Esophagus squamous epithelium (tissue), 5 donors: ENCODE results near the gene POLE2. TPM values are rescaled to one million over a fixed set of nuclear protein-coding genes. Genes with fewer than 3 reads are reported as not detected.

Source experiments
- DNase-seq: peaks from one replicate; lab custom pipeline; 2025; lab: John Stamatoyannopoulos, UW
- H3K27ac ChIP-seq, 4 donors: fragments of 200-600 bp; sonication (generic); one replicate each; pipeline ENCODE4 v1.5.1; 2016 to 2019; ENCODE audit warnings: mild to moderate bottlenecking in 1 of 4
- H3K27me3 ChIP-seq, 4 donors: fragments of 200-600 bp; sonication (generic); 1 replicate in 3 of 4; 2 replicates in 1 of 4; pipeline versions ENCODE4 v1.5.1 to v1.6.0; 2017 to 2021; ENCODE audit warnings: antibody characterized with exemption in 1 of 4
- H3K36me3 ChIP-seq, 3 donors: fragments of 200-600 bp; sonication (generic); one replicate each; pipeline ENCODE4 v1.5.1; 2016 to 2019
- H3K4me1 ChIP-seq, 3 donors: fragments of 200-600 bp; sonication (generic); one replicate each; pipeline ENCODE4 v1.5.1; 2017 to 2019
- H3K4me3 ChIP-seq, 4 donors: fragments of 200-600 bp; sonication (generic); 1 replicate in 3 of 4; 2 replicates in 1 of 4; pipeline ENCODE4 v1.5.1; 2016 to 2019; ENCODE audit warnings: mild to moderate bottlenecking in 2 of 4, moderate library complexity in 1 of 4
- H3K9me3 ChIP-seq, 3 donors: fragments of 200-600 bp; sonication (generic); one replicate each; pipeline ENCODE4 v1.5.1; 2016 to 2019
- POLR2A ChIP-seq, 4 donors: fragments of 450-650 bp; IDR thresholded peaks; one replicate each; pipeline ENCODE4 v1.6.1; 2017; ENCODE audit warnings: antibody characterized with exemption in 4 of 4, mild to moderate bottlenecking in 4 of 4, moderate library complexity in 3 of 4
- WGBS, 2 donors: methylation state at CpG; one replicate each; pipeline ENCODE4 v1.1.5; 2018; 5-methylcytosine and 5-hydroxymethylcytosine counted together
- intact Hi-C: fragments of 100-400 bp; cut with DNase I; formaldehyde crosslinking; loops from one replicate; pipeline ENCODE4 v1.15.0; 2022
- total RNA-seq, 4 donors: library from RNA; depleted of rRNA; stranded (reverse); fragments of >200 nt; gene quantifications; one replicate each; pipeline ENCODE4 v1.1.0, GENCODE V29; 2016
- TF ChIP-seq, protein P1 (sequence below), 6 experiments: fragments of 450-650 bp in 4 of 6; fragments of 200-600 bp in 2 of 6; sonication (generic) in 2 of 6; IDR thresholded peaks; one replicate each; pipeline ENCODE4 v1.5.1; 2016 to 2019; ENCODE audit warnings: antibody characterized with exemption in 6 of 6, mild to moderate bottlenecking in 4 of 6, moderate library complexity in 4 of 6
- donor health status: DM: yes; HTN: yes; CAD: no.

POLE2 gene
- total RNA-seq, 4 donors from 2014 or later, result 7.9 to 23.5 (median 13.2) TPM

DNA sequence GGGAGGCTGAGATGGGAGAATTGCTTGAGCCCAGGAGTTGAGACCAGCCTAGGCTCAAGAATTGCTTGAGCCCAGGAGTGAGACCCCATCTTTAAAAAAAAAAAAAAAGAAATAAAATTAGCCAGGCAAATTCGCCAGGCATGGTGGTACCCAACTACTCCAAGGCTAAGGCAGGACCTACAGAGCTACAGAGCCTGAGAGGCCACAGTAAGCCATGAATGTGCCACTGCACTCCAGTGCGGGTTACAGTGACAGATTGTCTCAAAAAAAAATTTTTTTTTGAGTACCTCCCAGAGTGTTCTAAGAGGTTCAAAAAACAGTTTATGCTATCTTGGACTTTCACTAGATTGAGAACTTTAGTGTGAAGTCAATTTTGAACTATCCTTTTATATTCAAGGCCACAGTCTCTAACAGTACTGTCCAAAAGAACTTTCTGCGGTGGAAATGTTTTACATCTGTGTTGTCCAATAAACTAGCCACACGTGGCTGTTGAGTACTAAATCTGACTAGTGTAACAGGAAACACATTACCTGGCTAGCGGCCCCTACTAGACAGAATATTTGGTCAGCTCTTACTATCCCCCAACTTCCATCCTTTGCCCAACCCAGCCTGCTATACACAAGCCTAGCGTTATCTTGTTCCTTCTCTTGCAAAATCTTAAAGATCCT lies 70.0 kb downstream of the POLE2 start:
- no peak for DNase-seq
- WGBS, 2 donors, result 83% methylated on average over 6 of the region's 6 CpGs
- Histone ChIP-seq H3K9me3 (no peaks in the 10 kb centered on the region), H3K36me3 (peaks cover 3 to 26% (median 7%) of the 10 kb centered on the region in 3 donors), H3K27ac (no peak overlapping the region), H3K4me1 (peaks cover 16 to 45% (median 23%) of the 10 kb centered on the region in 3 donors), H3K4me3 (no peak overlapping the region), H3K27me3 (no peaks in the 10 kb centered on the region)
- intact Hi-C loops, result no loop called here
- TF ChIP-seq, protein P1, sequence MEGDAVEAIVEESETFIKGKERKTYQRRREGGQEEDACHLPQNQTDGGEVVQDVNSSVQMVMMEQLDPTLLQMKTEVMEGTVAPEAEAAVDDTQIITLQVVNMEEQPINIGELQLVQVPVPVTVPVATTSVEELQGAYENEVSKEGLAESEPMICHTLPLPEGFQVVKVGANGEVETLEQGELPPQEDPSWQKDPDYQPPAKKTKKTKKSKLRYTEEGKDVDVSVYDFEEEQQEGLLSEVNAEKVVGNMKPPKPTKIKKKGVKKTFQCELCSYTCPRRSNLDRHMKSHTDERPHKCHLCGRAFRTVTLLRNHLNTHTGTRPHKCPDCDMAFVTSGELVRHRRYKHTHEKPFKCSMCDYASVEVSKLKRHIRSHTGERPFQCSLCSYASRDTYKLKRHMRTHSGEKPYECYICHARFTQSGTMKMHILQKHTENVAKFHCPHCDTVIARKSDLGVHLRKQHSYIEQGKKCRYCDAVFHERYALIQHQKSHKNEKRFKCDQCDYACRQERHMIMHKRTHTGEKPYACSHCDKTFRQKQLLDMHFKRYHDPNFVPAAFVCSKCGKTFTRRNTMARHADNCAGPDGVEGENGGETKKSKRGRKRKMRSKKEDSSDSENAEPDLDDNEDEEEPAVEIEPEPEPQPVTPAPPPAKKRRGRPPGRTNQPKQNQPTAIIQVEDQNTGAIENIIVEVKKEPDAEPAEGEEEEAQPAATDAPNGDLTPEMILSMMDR (IDR thresholded peaks at IDR 0.05), result no peak
- TF ChIP-seq POLR2A (IDR thresholded peaks at IDR 0.05), result no peak

DNA sequence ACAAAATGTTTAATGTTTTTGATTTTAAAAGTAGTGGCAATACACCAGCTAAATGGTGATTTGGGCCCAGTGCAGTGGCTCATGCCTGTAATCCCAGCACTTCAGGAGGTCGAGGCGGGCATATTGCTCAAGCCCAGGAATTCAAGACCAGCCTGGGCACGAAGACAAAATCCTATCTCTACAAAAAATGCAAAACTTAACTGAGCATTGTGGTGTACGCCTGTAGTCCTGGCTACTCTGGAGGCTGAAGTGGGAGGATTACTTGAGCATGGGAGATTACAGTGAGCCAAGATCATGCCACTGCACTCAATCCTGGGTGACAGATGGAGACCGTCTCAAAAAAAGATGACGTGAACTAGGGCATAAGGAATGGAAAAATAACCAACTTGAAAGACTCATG lies 72.2 kb downstream of the POLE2 start:
- no peaks in the 10 kb centered on the region for H3K9me3 ChIP-seq
- whole genome bisulfite sequencing, 2 donors, result 66 to 79% methylated on average over 6 of the region's 6 CpGs
- TF ChIP-seq, protein P1 (IDR thresholded peaks at IDR 0.05), result no peak
- no peak for TF ChIP-seq POLR2A (IDR thresholded peaks at IDR 0.05)
- peaks cover 5 to 25% (median 9%) of the 10 kb centered on the region in 3 donors for H3K4me1 ChIP-seq
- H3K27ac ChIP-seq, result no peak overlapping the region
- H3K27me3 ChIP-seq, result no peaks in the 10 kb centered on the region
- no peak overlapping the region for H3K4me3 ChIP-seq
- intact Hi-C loops, result no loop called here
- no peak for DNase-seq
- H3K36me3 ChIP-seq, result peaks cover 3 to 26% (median 7%) of the 10 kb centered on the region in 3 donors

DNA sequence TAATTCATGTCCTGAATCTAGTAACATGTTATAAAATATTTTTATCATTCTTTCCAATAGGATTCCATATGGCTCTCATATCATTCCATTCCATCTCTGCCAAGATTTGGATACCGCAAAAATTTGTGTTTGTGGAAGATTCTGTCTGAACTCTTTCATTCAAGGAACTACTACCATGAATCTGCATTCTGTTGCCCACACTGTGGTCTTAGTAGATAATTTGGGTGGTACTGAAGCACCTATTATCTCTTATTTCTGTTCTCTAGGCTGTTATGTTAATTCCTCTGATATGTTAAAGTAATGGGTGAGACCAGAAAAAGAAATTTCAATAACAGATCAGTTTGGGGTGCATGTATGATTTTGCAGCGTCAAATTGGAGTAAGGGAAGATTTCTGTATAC lies 73.8 kb downstream of the POLE2 start:
- DNase-seq, result no peak
- no peak overlapping the region for H3K27ac ChIP-seq
- H3K9me3 ChIP-seq, result no peaks in the 10 kb centered on the region
- WGBS, 2 donors, result 89 to 97% methylated on average over 2 of the region's 2 CpGs
- H3K36me3 ChIP-seq, result peaks cover 3 to 26% (median 7%) of the 10 kb centered on the region in 3 donors
- H3K27me3 ChIP-seq, result no peaks in the 10 kb centered on the region
- no peak overlapping the region for H3K4me3 ChIP-seq
- TF ChIP-seq POLR2A (IDR thresholded peaks at IDR 0.05), result no peak
- TF ChIP-seq, protein P1 (IDR thresholded peaks at IDR 0.05), result no peak
- peaks cover under 1 to 19% (median 6%) of the 10 kb centered on the region in 3 donors for H3K4me1 ChIP-seq
- intact Hi-C loops, result no loop called here

DNA sequence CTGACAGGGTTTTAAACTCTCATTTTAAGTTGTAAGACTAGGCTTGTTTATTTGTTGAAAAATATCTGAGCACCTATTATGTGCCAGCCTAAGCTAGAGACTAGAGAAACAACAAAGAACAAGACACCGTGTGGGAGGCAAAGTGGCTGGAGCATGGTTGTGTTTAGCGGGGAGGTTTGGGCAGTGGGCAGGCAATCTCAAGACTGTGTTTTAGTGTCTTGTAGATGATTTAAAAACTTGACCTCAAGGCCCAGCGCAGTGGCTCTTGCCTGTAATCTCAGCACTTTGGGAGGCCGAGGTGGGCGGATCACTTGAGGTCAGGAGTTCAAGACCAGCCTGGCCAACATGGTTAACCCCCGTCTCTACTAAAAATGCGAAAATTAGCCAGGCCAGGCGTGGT lies 75.3 kb downstream of the POLE2 start:
- TF ChIP-seq POLR2A (IDR thresholded peaks at IDR 0.05), result no peak
- TF ChIP-seq, protein P1 (IDR thresholded peaks at IDR 0.05), result no peak
- no peak for DNase-seq
- Histone ChIP-seq H3K9me3 (no peaks in the 10 kb centered on the region), H3K27me3 (no peaks in the 10 kb centered on the region), H3K4me3 (no peak overlapping the region), H3K4me1 (peaks cover 0 to 3% (median 0%) of the 10 kb centered on the region in 3 donors), H3K27ac (no peak overlapping the region), H3K36me3 (peaks cover 0 to 18% (median under 1%) of the 10 kb centered on the region in 3 donors)
- WGBS, 2 donors, result 86 to 93% methylated on average over 5 to 7 of the region's 8 CpGs
- intact Hi-C loops, result no loop called here

DNA sequence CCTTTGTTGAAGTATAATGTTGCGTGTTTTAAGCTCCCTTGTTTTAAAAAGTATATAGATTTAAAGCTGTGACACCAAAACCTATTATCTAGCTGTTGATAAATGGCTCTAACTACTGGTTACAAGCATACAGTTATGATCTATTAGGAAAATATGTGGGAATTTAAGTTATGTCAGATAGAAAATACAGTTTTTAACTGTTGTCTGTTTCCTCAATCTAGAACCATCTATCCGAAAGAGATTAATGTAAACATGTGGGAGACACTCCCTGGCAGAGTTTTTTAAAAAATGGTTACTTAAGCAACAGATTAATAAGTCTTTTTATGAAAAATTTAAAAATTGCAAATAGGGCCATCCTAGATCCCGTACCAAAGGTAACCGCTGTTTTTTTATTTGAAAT lies 75.8 kb downstream of the POLE2 start:
- Histone ChIP-seq H3K4me1 (no peaks in the 10 kb centered on the region), H3K27ac (no peak overlapping the region), H3K4me3 (no peak overlapping the region), H3K27me3 (no peaks in the 10 kb centered on the region), H3K9me3 (no peaks in the 10 kb centered on the region), H3K36me3 (peaks cover 0 to 18% (median 0%) of the 10 kb centered on the region in 3 donors)
- intact Hi-C loops, result no loop called here
- DNase-seq, result no peak
- TF ChIP-seq POLR2A (IDR thresholded peaks at IDR 0.05), result no peak
- TF ChIP-seq, protein P1 (IDR thresholded peaks at IDR 0.05), result no peak
- 87 to 88% methylated on average over 4 of the region's 4 CpGs for WGBS, 2 donors
